Smooth muscle cell (in vitro differentiated cells): ENCODE data around the gene FAM83E. TPM values are rescaled to one million over a fixed set of nuclear protein-coding genes. Genes with fewer than 3 reads are reported as not detected.
"Not testable (repeated sequence)": the region's sequence is repeated elsewhere in the genome, so short reads cannot be mapped to it uniquely, and the experiment has no call there.

Experiments
- DNase-seq: peaks from one replicate; lab custom pipeline; 2025; ENCODE audit not compliant: unreplicated experiment; lab: John Stamatoyannopoulos, UW
- H2AFZ ChIP-seq: fragments of 200-600 bp; sonication (generic); 2 replicates; pipeline ENCODE4 v1.6.0; 2016; ENCODE audit warnings: antibody characterized with exemption, low read depth, mild to moderate bottlenecking
- H3F3A ChIP-seq: fragments of 200-600 bp; sonication (generic); 2 replicates; pipeline ENCODE4 v1.6.0; 2017; ENCODE audit warnings: antibody characterized with exemption, low read depth
- H3K27ac ChIP-seq: fragments of 200-600 bp; sonication (generic); 2 replicates; pipeline ENCODE4 v1.5.1; 2016; ENCODE audit warnings: low read depth, mild to moderate bottlenecking
- H3K27me3 ChIP-seq: fragments of 200-600 bp; sonication (generic); 2 replicates; pipeline ENCODE4 v1.6.1; 2016; ENCODE audit warnings: low read depth, mild to moderate bottlenecking
- H3K36me3 ChIP-seq: fragments of 200-600 bp; sonication (generic); 2 replicates; pipeline ENCODE4 v1.5.1; 2016; ENCODE audit warnings: low read depth
- H3K4me1 ChIP-seq: fragments of 200-600 bp; sonication (generic); 2 replicates; pipeline ENCODE4 v1.5.1; 2016; ENCODE audit warnings: low read depth
- H3K4me2 ChIP-seq: fragments of 200-600 bp; sonication (generic); 2 replicates; pipeline ENCODE4 v1.6.0; 2016; ENCODE audit warnings: mild to moderate bottlenecking
- H3K4me3 ChIP-seq: fragments of 200-600 bp; sonication (generic); 2 replicates; pipeline ENCODE4 v1.5.1; 2016; ENCODE audit warnings: mild to moderate bottlenecking
- H3K79me2 ChIP-seq: fragments of 200-600 bp; sonication (generic); 2 replicates; pipeline ENCODE4 v1.6.0; 2016; ENCODE audit warnings: low read depth, mild to moderate bottlenecking
- H3K9ac ChIP-seq: fragments of 200-600 bp; sonication (generic); 2 replicates; pipeline ENCODE4 v1.6.0; 2016; ENCODE audit warnings: low read depth
- H3K9me3 ChIP-seq: fragments of 200-600 bp; sonication (generic); replicated peaks from 2 replicates; pipeline ENCODE4 v1.5.1; 2016; ENCODE audit warnings: low read depth
- H4K20me1 ChIP-seq: fragments of 200-600 bp; sonication (generic); 2 replicates; pipeline ENCODE4 v1.6.0; 2016; ENCODE audit warnings: low read depth
- CTCF ChIP-seq: fragments of 200-600 bp; sonication (generic); IDR thresholded peaks from 2 replicates; pipeline ENCODE4 v1.5.1; 2017; ENCODE audit warnings: borderline replicate concordance, mild to moderate bottlenecking, antibody characterized with exemption; ENCODE audit not compliant: insufficient read depth, poor library complexity, severe bottlenecking
- WGBS: methylation state at CpG from one replicate; pipeline ENCODE4 v1.1.7; 2016; ENCODE audit warnings: low lambda C conversion rate; 5-methylcytosine and 5-hydroxymethylcytosine counted together
- polyA plus RNA-seq: library from polyadenylated mRNA; unstranded; fragments of >200 nt; fragmentation: Nextera tagmentation; extraction: Ambion mirVana; gene quantifications from 2 replicates; pipeline ENCODE4 v1.2.1, GENCODE V29; 2016
- total RNA-seq: library from RNA; depleted of rRNA; stranded (reverse); fragments of >200 nt; gene quantifications from 2 replicates; pipeline ENCODE4 v1.2.3, GENCODE V29; 2014

The FAM83E gene
- total and polyA plus RNA-seq, 2 experiments from 2014 or later: 0.49 TPM

- WGBS: 84% methylated on average over 2 of the region's 2 CpGs
These were observed 32.7 kb downstream of the FAM83E start for GRCh38 chr19:48582168-48582567.

DNA sequence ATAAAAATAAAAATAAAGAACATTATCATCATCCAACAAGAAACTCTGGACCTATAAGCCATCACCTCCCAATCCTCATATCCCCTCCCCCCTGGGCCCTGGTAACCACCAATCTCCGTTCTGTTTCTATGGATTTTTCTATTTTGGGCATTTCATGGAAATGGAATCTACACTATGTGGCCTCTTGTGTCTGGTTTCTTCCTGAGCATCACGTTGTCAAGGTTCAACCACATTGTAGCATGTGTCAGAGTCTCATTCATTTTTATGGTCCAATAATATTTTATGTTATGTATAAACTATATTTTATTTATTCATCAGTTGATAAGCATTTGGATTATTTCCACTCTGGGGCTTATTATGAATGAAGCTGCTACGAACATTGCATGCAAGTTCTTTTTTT, 36.0 kb downstream of the FAM83E start:
- Histone ChIP-seq H3F3A (peaks cover 3% of the 10 kb centered on the region), H3K9ac (no peak overlapping the region), H3K9me3 (no peaks in the 10 kb centered on the region), H2AFZ (no peak overlapping the region), H3K79me2 (no peaks in the 10 kb centered on the region), H3K4me2 (no peak overlapping the region), H3K4me3 (no peak overlapping the region), H3K36me3 (no peaks in the 10 kb centered on the region), H3K27me3 (no peaks in the 10 kb centered on the region), H4K20me1 (no peaks in the 10 kb centered on the region), H3K4me1 (no peaks in the 10 kb centered on the region), H3K27ac (no peak overlapping the region)
- DNase-seq: no peak
- TF ChIP-seq CTCF: no peak
- WGBS: 62% methylated on average over 3 of the region's 3 CpGs

More at GRCh38 chr19:48582168-48582567, 32.7 kb downstream of the FAM83E start:
- Histone ChIP-seq H3K27ac (no peak overlapping the region), H3K79me2 (no peaks in the 10 kb centered on the region), H3K4me3 (no peak overlapping the region), H3K9me3 (no peaks in the 10 kb centered on the region), H3F3A (no peaks in the 10 kb centered on the region), H3K4me2 (no peak overlapping the region), H4K20me1 (no peaks in the 10 kb centered on the region), H3K4me1 (no peaks in the 10 kb centered on the region), H2AFZ (no peak overlapping the region), H3K36me3 (no peaks in the 10 kb centered on the region), H3K9ac (no peak overlapping the region), H3K27me3 (no peaks in the 10 kb centered on the region)
- no peak for TF ChIP-seq CTCF
- DNase-seq: no peak

- 91% methylated on average over 7 of the region's 7 CpGs for WGBS
- not testable (repeated sequence) for H3K9ac ChIP-seq, H3K36me3 ChIP-seq, H3K9me3 ChIP-seq, H4K20me1 ChIP-seq, H3F3A ChIP-seq, H3K27ac ChIP-seq, H3K79me2 ChIP-seq, H3K4me2 ChIP-seq, H3K4me3 ChIP-seq, DNase-seq, H3K27me3 ChIP-seq, H3K4me1 ChIP-seq, H2AFZ ChIP-seq
These were observed 37.0 kb downstream of the FAM83E start for GRCh38 chr19:48577908-48578307.

DNA sequence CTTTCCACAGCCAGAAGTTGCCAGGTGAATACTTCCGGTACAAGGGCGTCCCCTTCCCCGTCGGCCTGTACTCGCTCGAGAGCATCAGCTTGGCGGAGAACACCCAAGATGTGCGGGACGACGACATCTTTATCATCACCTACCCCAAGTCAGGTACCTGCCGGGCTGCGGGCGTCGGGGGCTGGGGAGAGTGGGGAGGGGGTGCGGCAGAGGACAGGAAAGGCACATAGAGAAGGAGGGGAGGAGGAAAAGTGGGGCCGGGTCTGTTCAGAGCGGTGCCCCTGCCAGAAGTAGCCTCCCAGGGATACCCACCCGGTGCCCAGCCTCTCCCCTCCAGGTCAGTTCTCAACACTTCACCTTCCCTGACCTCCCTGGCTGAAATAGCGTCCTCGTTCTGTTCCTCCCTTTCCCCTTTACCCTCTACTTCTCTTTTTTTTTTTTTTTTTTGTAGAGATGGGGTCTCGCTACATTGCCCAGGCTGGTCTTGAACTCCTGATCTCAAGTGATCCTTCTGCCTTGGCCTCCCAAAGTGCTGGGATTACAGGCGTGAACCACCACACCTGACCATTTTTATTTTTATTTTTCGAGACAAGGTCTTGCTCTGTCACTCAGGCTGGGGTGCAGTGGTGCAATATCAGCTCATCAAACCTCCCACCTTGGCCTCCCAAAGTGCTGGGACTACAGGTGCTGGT, 38.8 kb downstream of the FAM83E start:
- Histone ChIP-seq H3K79me2 (no peaks in the 10 kb centered on the region), H3K4me1 (peaks cover 8% of the 10 kb centered on the region), H3K9ac (no peak overlapping the region), H3K36me3 (no peaks in the 10 kb centered on the region), H3K4me2 (no peak overlapping the region), H2AFZ (no peak overlapping the region), H3K9me3 (no peaks in the 10 kb centered on the region), H3K4me3 (no peak overlapping the region), H3K27me3 (no peaks in the 10 kb centered on the region), H3F3A (peaks cover 4% of the 10 kb centered on the region), H4K20me1 (no peaks in the 10 kb centered on the region), H3K27ac (no peak overlapping the region)
- TF ChIP-seq CTCF: no peak
- DNase-seq: no peak
- 91% methylated on average over 21 of the region's 23 CpGs for WGBS
